SU-DHL-6 (cell line): Measurements from ENCODE around the gene EFEMP1.

Source experiments
- EZH2phosphoT487 ChIP-seq: fragments of 200-600 bp; sonication (generic), shearing (Covaris generic); conservative IDR thresholded peaks from 2 replicates; pipeline ENCODE4 v1.6.1; 2018; ENCODE audit warnings: mild to moderate bottlenecking, antibody characterized with exemption, low read length, moderate library complexity, mixed read lengths
- TF ChIP-seq, protein P1 (sequence below): fragments of 200-600 bp; sonication (generic); IDR thresholded peaks from one replicate; pipeline ENCODE4 v1.5.1; 2017; ENCODE audit warnings: antibody characterized with exemption, mild to moderate bottlenecking, low read length, moderate library complexity; ENCODE audit not compliant: insufficient read depth, poor library complexity, severe bottlenecking

DNA sequence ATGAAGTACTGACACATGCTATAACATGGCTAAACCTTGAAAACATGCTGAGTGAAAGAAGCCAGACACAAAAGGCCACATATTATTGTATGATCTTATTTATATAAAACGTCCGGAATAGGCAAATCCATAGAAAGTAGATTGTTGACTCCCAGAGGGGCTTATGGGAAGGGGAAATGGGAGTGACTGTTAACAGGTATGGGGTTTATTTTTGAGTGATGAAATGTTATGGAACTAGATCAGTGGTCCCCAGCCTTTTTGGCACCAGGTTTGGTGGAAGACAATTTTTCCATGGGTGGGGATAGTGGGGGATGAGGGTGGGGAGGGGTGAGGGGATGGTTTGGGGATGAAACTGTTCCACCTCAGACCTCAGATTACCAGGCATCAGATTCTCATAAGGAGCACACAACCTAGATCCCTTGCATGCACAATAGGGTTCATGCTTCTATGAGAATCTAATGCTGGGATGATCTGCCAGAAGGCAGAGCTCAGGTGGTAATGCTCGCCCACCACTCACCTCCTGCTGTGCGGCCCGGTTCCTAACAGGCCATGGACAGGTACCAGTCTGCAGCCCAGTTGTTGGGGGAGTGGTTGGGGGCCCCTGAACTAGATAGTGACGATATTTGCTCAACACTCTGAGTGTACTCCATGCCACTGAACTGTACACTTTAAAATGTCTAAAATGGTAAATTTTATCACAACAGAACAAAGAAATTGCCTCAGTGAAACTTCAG, 59.1 kb downstream of the EFEMP1 start:
- TF ChIP-seq, protein P1, sequence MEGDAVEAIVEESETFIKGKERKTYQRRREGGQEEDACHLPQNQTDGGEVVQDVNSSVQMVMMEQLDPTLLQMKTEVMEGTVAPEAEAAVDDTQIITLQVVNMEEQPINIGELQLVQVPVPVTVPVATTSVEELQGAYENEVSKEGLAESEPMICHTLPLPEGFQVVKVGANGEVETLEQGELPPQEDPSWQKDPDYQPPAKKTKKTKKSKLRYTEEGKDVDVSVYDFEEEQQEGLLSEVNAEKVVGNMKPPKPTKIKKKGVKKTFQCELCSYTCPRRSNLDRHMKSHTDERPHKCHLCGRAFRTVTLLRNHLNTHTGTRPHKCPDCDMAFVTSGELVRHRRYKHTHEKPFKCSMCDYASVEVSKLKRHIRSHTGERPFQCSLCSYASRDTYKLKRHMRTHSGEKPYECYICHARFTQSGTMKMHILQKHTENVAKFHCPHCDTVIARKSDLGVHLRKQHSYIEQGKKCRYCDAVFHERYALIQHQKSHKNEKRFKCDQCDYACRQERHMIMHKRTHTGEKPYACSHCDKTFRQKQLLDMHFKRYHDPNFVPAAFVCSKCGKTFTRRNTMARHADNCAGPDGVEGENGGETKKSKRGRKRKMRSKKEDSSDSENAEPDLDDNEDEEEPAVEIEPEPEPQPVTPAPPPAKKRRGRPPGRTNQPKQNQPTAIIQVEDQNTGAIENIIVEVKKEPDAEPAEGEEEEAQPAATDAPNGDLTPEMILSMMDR: no peak
- no peak for TF ChIP-seq EZH2phosphoT487
